ENCODE measurements around the gene FXYD1.

The FXYD1 gene

GRCh38 chr19:35184884-35185283, 46.3 kb downstream of the FXYD1 start:
- TF ChIP-seq, protein P1, sequence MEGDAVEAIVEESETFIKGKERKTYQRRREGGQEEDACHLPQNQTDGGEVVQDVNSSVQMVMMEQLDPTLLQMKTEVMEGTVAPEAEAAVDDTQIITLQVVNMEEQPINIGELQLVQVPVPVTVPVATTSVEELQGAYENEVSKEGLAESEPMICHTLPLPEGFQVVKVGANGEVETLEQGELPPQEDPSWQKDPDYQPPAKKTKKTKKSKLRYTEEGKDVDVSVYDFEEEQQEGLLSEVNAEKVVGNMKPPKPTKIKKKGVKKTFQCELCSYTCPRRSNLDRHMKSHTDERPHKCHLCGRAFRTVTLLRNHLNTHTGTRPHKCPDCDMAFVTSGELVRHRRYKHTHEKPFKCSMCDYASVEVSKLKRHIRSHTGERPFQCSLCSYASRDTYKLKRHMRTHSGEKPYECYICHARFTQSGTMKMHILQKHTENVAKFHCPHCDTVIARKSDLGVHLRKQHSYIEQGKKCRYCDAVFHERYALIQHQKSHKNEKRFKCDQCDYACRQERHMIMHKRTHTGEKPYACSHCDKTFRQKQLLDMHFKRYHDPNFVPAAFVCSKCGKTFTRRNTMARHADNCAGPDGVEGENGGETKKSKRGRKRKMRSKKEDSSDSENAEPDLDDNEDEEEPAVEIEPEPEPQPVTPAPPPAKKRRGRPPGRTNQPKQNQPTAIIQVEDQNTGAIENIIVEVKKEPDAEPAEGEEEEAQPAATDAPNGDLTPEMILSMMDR (IDR thresholded peaks at IDR 0.05; ENCODE audit: insufficient read depth, low read depth, low read length, missing control alignments), result no peak
- no peak overlapping the region for H3K4me3 ChIP-seq (ENCODE audit: low read depth, low read length)
- no peak for DNase-seq (ENCODE audit: low read depth)

Data from GM12865 (cell line).